Middle frontal gyrus (tissue), 1 donor: ENCODE measurements around the gene TBL2.
A peak's percentile ranks its signal among the peaks of the same experiment; 100 is the strongest.
"Not testable (repeated sequence)": the region's sequence is repeated elsewhere in the genome, so short reads cannot be mapped to it uniquely, and the experiment has no call there.

ENCODE experiments used
- DNase-seq: peaks from one replicate; pipeline ENCODE4 v3.0.0-alpha.2; 2015; ENCODE audit warnings: low spot score; ENCODE audit errors: extremely low spot score

The TBL2 gene

GRCh38 chr7:73578342-73579128, at the start of gene TBL2:
TSS of gene TBL2 (minus strand) at chr7:73578579. CDS start at chr7:73578549, 30 bp downstream.
- peak; percentile 100 for DNase-seq

- DNase-seq: no peak
Measured at GRCh38 chr7:73626814-73627213, 48.4 kb upstream of the TBL2 start.

- DNase-seq: no peak
Measured at GRCh38 chr7:73625276-73625675, 46.9 kb upstream of the TBL2 start.

- no peak for DNase-seq
Measured at GRCh38 chr7:73624669-73625001, 46.3 kb upstream of the TBL2 start.

DNA sequence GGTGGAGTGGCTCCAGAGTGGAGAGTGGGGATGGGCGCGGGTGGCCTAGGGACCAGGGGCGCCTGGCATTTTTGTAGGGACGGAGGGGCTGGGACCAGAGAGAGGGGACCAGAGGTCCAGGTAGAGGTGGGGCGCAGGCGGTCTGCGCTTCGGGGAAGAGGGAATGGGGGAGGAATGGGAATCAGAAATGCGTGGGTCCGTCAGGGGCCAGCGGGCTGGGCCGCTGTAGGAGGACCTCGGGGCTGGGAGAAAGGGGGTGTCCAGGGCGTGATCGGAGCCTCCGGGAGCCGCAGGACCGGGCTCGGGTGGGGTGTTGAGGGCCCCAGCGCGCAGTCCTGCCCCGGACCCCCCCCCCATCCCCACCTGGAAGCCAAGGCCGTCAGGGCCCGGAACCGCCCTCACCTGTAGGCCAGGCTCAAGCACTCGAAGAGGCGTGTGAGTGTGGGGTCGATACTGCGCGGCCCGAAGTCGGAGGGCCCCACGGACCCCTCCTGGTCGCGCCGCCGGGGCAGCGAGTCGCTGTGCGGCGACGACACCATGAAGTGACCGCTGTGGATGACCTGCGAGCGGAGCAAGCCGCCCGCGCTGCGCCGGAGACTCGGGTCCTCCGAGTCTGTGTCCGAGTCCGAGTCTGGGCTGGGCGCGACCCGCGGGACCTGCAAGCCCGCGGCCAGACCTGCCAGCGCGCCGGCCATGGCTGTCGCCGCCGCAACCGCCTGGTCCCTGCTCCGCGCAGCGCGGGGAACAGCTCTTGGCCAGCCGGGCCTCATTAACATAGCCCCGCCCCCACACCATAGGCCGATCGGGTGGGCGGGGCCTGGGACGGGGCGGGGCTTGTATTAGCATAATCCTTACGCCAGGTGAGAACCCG, 45.7 kb upstream of the TBL2 start, which contains the start of gene MLXIPL:
Gene MLXIPL (minus strand): TSS at position 725 of the 871 bp plus-strand sequence. CDS start 30 bp downstream, at position 695.
- peak; percentile 39 for DNase-seq

DNA sequence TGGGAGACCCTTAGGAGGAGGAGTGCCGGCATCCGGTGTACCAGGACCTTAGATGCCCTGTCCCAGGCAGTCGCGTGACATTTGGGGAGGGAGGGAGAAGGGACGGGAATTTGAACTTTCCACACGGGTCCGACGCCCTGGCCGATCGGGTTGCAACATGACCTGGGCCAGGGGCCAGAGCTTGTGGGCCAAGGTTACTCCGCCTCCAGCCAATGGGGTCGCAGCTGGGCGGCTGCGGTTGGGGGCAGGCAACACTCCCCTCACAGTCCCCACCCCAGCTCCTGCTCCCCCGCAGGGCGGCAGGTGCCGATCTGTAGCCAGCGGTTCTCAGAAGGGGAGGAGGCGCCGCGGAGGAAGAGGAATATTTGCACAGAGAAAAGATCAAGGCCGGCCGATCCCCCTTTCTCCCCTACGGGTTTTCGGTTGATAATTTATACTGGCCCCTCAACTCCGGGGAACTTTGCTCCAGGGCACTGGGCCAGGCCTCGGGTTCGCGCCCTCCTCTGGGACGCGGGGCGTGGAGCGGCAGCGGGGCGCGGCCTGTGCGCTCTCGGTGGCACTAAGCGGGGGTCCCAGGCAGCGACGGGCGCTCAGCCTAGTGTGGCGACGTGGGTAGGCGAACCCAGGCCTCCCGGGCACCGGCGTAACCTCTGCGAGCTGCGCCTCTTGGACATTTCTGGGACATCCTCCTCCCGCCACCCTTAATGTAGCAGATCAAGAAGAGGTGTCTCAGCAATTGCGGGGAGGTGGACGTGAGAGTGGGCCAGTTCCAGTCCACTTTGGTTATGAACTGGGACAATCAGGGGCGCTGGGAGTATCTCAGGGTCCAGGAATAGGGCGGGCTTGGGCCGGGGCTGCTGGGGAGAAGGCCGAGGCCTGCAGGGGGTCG, 44.8 kb upstream of the TBL2 start:
- DNase-seq: no peak

DNA sequence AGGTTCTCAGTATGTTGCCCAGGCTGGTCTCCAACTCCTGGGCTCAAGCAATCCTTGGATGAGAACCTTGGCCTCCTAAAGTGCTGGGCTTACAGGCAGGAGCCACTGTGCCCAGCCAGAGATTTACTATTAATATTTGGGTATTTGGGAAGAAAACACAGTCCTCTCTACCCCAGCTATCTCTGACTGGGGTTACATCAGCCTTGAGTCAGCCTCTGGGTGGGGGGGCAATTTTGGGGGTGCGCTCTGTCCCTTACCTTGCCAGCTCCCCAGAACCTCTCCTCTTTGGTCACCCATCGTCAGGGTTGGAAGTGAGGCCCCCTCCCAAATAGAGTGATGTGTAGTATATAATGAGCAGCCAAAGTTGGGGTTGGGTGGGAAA, 44.1 kb upstream of the TBL2 start:
- no peak for DNase-seq

GRCh38 chr7:73621168-73622063, 43.0 kb upstream of the TBL2 start:
- no peak for DNase-seq

- DNase-seq: not testable (repeated sequence)
Measured at GRCh38 chr7:73619394-73619793, 41.0 kb upstream of the TBL2 start.

DNA sequence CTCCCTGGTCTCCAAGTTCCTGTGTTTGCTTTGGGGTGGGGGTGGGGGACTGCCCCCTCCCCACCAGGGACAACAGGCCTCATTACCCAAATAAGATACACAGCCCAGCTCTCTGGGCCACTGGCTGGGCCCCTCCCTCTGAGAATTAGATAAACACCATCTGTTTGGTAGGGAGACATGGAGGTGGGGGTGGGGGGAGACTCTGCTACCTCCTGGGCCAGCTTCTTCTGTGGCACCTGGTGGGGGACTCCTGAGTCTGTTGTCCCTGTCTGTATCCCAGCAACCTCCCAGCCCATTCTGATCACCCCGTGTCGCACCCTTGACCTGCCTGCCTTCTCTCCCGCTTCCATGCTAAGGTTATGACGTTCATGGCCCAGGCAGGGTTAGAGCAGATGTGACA, 40.2 kb upstream of the TBL2 start:
- no peak for DNase-seq

GRCh38 chr7:73617520-73617919, 39.1 kb upstream of the TBL2 start:
- not testable (repeated sequence) for DNase-seq

- DNase-seq: no peak
Measured at GRCh38 chr7:73615886-73616285, 37.5 kb upstream of the TBL2 start.

DNA sequence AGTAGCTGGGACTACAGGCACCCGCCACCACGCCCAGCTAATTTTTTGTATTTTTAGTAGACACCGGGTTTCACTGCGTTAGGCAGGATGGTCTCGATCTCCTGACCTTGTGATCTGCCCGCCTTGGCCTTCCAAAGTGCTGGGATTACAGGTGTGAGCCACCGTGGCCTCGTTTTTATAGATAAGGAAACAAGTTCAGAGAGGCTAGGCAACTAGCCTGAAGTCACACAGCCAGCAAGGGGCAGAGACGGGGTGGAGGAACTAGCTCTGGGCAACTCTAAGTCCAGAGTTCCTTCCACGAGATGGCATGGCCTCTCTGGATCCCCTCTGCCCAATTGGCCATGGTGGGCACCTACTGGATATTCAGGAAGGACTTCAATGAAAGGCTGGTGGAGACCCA, 36.6 kb upstream of the TBL2 start:
- not testable (repeated sequence) for DNase-seq

GRCh38 chr7:73613954-73614735, 35.8 kb upstream of the TBL2 start:
- no peak for DNase-seq

GRCh38 chr7:73612598-73613269, 34.4 kb upstream of the TBL2 start:
- no peak for DNase-seq

DNA sequence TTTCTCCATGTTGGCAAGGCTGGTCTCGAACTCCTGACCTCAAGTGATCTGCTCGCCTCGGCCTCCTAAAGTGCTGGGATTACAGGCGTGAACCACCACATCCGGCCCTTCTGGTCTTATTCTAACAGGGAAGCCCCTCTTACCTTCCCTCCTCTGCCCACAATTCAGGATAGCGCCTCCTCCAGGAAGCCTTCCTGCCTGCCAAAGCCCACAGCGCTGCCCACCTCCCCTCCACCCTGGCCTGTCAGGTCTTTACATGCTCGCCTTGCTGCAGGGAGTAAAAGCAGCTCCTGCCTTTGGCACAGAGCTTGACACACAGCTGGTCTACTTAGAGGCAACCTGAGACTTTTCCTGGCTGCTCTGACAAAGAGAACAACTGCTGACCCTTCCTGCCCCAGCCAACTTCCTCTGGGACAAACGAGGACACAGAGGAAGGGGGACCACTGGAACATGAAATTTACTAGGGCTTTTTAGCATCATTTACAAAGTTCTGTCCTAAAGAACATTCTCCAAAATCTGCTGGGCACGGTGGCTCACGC, 32.7 kb upstream of the TBL2 start:
- no peak for DNase-seq

DNA sequence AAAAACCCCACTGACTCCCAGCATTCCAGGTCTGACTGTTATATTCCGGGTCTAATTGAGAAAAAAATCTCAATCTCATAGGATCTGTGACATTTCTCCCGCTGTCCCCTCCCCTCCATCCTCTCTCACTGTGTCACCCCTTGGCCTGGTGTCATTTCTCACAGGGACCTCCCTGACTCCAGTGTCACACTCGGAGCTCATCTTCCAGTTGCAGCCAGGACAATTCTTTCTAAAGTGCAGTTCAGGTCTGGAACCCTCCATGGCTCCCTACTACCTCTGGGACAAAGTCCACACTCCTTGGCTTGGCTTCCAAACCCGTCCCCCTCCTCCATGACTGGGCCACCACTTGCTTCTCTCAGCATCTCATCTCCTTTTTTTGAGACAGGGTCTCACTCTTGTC, 31.7 kb upstream of the TBL2 start:
- no peak for DNase-seq

- DNase-seq: not testable (repeated sequence)
Measured at GRCh38 chr7:73607692-73607983, 29.3 kb upstream of the TBL2 start.
